ENCODE results near the gene A2ML1.
A peak's percentile ranks its signal among the peaks of the same experiment; 100 is the strongest.
"Not testable (repeated sequence)": the region's sequence is repeated elsewhere in the genome, so short reads cannot be mapped to it uniquely, and the experiment has no call there.

Gene A2ML1

DNA sequence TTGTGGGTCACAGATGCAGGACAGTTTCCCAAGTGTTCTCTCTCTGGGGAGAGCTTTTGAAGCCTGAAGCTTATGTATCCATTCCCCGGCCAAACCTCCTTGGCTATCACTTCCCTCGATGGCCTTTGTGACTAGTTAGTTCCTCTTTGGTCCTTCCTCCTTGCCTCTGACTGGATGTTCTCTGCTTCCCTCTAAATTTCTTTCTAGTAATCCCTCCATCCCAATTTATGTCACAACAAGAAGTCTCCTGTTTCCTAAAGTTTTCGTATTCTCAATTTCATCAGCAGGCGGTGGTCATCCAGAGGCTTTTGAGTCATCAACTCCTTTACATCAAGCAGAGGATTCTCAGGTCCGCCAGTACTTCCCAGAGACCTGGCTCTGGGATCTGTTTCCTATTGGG lies 27.5 kb downstream of the A2ML1 start:
- DNase-seq (ENCODE audit: low read depth in 1 of 2, low spot score in 1 of 2), result no peak

DNA sequence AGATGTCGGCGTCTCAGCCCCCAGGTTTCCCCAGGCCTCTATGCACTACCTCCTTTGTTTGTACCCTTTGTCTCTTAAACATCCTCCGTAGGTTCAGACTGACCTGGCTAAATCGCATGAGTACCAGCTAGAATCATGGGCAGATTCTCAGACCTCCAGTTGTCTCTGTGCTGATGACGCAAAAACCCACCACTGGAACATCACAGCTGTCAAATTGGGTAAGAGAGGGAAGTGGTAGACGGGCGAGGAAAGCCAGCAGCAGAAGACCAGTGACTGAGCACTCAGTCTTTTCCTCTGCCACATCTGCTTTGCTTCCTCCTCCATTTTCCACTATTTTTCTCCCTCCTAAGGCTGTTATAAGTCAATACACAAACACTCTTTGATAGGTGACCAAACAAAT lies 29.7 kb downstream of the A2ML1 start:
- DNase-seq (ENCODE audit: low read depth in 1 of 2, low spot score in 1 of 2), result no peak

DNA sequence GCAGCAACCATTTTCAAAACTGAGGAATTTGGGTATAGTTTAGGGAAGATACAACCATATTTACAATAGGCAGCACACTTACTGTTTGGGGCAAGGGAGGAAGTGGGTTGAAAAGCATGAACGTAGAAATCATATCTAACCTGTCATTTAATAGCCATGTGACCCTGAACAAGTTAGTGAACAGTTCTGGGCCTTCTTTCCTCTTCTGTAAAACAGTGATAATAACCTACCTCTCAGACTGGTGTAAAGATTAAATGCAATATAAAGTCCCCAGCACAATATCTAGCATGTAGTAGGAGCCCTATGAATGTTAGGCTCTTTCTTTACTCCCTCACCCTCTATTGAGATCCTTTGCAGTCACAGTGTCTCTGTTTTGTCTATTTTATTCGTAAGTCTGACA lies 33.5 kb downstream of the A2ML1 start:
- DNase-seq (ENCODE audit: low read depth in 1 of 2, low spot score in 1 of 2), result no peak

DNA sequence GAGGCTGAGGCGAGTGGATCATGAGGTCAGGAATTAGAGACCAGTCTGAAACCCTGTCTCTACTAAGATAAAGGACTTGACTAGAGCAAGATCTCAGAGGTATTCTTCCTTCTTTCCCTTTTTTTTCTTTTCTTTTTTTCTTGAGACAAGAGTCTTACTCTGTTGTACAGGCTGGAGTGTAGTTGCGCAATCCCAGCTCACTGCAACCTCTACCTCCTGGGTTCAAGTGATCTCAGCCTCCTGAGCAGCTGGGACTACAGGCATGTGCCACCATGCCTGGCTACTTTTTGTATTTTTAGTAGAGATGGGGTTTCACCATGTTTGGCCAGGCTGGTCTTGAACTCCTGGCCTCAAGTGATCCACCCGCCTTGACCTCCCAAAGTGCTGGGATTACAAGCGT lies 37.0 kb downstream of the A2ML1 start:
- not testable (repeated sequence) for DNase-seq (ENCODE audit: low read depth in 1 of 2, low spot score in 1 of 2)

DNA sequence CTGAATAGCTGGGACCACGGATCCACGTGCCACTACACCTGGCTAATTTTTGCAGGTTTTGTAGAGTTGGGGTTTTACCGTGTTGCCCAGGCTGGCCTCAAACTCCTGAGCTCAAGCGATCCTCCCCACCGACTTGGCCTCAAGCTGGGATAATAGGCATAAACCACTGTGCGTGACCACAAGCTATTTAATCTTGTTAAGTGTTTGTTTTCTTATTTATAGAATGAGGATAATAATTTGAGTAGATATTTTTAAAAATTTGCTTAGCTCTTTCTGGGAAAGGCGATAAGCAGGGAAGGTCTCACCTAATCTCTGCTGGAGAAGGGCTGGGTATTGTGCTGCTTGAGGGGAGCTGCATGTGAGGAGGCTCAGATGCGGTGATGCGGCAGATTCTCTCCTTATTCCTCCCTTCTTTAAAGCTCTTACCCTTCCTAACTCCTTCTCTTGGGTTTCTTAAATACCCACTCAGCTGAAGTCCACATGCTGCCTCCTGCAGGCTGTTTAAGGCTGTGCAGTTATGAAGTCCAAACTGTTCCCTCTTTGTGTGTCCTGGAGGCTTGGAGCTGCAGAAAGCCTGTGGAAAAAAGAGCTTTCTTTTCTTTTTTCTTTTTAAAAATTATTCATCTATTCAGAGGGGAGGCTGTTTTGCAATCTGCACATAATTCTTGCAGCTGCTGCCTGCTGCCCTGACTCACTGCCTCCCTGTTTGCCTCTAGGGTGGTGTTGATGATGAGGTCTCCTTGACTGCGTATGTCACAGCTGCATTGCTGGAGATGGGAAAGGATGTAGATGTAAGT lies 37.9 kb downstream of the A2ML1 start:
- no peak for DNase-seq (ENCODE audit: low read depth in 1 of 2, low spot score in 1 of 2)

DNA sequence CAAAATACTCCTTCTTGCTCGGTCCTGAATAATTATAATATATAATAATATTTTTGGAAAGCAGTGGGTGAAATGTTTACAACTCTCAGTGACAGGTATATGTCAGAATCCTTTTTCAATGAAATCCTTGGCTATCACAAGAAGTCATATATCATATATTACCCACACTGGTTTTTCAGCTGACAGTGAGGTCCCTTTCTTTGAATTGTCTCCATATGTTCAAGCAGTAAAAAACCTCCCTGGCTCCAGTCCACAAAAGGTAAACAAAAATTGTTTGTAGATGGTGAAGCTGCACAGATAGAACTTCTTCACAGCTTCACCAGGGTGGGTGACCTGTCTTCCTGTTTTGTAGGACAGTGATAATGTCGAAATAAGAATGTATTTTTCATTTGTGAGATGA lies 44.0 kb downstream of the A2ML1 start:
- no peak for DNase-seq (ENCODE audit: low read depth in 1 of 2, low spot score in 1 of 2)

DNA sequence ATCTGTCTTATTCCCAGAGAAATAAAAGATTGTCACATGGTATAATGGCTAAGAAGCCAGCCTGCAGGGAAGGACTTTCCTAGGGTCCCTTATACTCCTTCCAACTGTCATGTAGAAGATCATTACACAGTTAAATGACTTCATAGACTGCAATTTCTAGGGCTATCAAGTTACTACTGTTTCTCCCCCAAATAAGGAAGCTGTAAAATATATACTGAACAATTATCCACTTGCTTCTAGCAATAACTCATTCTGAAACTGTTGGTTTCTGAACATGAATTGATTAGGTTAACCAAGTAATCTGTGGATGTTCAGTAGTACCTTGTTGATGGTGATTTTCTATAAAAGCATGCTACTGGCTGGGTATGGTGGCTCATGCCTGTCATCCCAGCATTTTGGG lies 44.6 kb downstream of the A2ML1 start:
- DNase-seq (ENCODE audit: low read depth in 1 of 2, low spot score in 1 of 2), result no peak

DNA sequence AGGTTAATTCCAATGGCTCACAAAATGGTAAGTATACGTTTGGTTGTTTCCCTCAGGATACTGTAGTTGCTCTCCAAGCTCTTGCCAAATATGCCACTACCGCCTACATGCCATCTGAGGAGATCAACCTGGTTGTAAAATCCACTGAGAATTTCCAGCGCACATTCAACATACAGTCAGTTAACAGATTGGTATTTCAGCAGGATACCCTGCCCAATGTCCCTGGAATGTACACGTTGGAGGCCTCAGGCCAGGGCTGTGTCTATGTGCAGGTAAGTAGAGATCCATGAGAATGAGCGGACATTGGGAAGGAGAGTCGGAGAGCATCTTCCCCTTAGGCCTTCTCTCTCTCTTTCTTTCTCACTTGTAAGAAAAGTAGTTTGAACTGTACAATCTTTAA lies 45.4 kb downstream of the A2ML1 start:
- no peak for DNase-seq (ENCODE audit: low read depth in 1 of 2, low spot score in 1 of 2)

DNA sequence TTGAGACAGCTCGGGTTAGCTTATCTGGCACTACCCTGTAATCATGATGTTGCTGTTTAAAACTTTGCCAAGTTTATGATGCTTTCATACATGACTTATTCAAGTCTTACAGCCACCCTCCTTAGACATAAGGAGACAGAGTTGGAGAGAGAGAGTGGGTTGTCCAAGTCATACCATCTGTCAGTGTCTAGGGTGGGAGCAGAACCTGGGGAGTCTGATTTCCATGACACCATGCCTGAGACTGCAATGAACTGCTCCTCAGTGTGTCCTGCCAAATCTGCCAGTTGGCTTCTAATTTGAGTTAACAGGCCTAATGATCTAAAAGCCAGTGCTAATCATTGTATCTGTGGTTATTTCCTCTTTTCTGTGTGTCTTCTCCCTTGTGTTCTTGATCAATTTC lies 48.2 kb downstream of the A2ML1 start:
- DNase-seq (ENCODE audit: low read depth in 1 of 2, low spot score in 1 of 2), result no peak

DNA sequence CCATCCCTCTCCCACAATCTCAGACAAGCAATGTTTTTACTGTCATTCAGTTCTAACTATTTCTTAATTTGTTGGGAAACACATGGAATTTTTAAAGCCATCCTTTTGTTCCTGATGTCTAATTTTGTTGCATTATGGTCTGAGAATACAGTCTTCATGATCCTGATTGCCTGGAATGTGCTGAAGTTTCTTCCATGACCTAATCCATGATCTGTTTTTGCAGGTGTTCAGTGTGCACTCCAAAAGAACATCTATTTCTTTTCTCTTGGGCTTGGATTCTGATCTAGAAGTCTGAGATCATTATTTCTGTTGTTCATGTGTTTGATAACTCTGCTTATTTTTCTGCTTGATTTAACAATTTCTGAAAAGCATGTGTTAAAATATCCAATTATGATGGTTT lies 48.6 kb downstream of the A2ML1 start:
- no peak for DNase-seq (ENCODE audit: low read depth in 1 of 2, low spot score in 1 of 2)

DNA sequence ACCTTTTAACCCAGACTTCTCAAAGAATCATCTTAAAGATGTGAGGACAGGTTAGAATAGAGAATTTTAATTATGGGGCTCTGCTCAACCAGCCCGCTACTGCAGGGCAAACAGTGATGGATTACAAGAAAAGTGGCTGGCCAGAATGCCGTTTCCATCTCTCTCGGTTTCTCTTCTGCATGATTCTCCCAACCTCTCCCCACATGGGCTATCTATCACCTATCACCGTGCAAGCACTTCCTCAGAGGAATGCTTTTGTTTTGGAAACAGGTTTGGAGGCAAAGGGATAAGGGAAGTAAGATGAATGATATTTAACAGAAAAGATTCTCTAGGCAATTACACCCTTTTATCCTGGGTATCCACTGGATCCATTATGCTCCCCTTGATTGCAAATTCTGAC lies 54.5 kb downstream of the A2ML1 start:
- no peak for DNase-seq (ENCODE audit: low read depth in 1 of 2, low spot score in 1 of 2)

DNA sequence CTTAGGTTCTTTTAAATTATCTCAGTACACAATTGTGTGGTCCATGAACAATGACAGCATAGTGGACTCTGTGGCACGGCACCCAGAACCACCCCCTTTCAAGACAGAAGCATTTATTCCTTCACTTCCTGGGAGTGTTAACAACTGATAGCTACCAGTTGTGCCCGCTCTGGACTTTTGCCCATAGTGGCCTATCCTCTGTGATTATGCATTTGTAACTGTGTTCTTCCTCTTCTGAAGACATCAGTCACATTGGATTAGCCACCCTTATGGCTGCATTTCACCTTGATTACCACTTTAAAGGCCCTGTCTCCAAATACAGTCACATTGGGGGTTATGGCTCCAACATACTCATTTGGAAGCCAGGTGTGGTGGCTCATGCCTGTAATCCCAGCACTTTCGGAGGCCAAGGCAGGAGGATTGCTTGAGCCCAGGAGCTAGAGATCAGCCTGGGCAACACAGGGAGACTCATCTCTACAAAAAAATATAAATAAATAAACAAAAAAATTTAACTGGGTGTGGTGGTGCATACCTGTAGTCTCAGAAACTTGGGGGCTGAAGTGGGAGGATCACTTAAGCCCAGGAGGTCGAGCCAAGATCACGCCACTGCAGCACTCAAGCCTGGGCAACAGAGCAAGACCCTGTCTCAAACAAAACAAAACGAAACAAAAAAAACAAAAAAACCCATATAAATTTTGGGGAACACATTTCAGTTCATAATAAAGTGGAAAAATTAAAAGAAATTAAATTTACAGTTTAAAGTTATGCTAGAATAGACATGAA lies 64.3 kb downstream of the A2ML1 start:
- DNase-seq (ENCODE audit: low read depth in 1 of 2, low spot score in 1 of 2), result no peak

DNA sequence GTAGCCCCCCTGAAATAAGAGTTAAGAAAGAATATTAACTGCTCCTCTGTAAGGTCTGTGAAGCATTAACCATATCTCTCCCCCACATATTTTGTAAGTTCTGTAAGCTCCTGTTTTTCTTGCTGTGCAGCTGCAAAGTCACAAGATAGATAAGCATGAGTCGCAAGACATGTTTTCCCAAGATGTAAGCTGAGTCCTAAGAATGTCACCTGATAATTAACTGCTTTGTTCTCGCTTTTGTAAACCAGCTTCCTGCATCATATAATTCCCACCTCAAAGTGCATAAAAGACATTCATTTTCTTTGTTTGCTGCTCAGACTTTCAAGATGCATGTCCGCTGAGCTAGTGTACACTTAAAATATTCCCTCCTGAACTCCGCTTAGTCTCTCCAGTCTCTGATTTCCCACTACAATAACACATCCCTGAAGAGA lies 64.9 kb downstream of the A2ML1 start:
- no peak for DNase-seq (ENCODE audit: low read depth in 1 of 2, low spot score in 1 of 2)

DNA sequence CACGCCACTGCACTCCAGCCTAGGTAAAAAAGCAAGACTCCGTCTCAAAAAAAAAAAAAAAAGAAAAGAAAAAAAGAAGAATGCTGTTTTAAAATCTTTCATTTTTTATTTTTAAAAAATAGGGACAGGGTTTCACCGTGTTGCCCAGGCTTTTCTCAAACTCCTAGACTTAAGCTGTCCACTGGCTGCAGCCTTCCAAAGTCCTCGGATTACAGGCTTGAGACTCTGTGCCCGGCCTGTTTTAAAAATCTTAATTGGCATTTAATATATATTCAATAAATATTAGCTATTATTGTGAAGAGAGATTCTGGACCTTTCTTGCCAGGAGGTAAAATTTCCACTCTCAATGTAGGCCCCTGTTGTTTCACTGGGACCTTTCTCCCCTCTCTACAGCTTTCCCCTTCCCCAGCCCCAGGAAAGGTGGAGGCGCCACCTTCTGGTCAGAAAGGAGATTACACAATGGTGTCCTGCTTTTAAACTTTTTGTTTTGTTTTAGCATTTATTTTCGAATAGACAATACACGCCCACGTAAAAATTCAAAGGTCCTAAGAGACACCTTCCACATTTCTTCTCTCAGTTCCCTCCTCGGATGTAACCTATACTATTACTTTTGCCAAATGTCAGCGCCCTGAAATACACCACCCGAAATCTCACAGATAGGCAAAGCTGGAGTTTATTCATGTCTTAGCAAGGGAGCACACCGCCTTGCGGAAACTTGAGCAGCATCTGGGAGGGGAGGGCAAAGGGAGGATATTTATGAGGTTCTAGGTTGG lies 68.1 kb downstream of the A2ML1 start:
- peak; percentile 18 to 41 for DNase-seq (ENCODE audit: low read depth in 1 of 2, low spot score in 1 of 2)

DNA sequence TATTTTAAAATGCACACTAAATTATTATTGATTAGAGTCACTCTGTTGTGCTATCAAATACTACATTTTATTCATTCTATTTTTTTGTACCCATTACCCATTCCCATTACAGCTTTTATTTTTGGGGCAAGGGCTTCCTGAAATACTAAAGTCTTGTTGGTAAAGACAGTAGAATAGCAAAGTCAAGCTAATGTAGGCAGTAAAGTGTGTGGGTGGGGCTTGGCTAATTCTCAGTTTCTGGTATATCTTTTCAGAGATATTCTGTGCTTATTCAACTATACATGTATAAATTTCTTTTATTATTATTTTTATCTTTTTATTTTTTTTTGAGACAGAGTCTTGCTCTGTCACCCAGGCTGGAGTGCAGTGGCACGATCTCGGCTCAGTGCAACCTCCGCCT lies 69.6 kb downstream of the A2ML1 start:
- no peak for DNase-seq (ENCODE audit: low read depth in 1 of 2, low spot score in 1 of 2)

DNA sequence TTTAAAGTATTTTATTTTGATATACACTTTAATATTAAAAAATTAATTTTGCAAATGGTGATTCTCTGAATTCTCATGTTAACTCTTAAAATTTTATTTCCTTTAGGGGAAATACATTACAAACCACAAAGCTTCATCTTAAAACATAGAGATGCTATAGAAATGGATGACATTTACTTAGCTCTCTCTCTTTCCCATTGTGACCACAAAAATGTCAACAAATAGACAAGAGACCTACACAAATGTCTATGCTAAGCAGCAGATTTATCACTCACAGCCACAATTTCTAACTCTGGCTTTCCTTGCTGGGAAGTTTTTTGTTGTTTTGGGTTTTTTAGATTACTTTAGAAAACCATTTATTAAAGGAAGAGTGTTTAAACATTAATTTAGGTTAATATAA lies 72.0 kb downstream of the A2ML1 start:
- DNase-seq (ENCODE audit: low read depth in 1 of 2, low spot score in 1 of 2), result no peak

DNA sequence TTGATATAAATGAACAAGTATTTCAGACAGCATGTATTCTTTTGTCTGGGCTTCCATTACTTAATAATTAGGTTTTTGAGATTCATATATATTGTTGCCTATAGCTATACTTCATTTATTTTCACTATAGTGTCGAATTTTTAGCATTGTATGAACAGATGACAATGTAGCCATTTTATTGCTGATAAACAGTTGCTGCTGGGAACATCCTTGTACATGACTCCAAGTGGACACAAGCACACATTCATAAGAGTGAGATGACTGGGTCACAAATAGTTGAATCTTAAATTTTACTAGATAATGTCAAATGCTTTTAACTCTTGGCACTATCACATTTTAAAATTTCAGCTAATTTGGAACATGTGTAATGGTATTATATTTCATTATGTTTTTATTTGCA lies 72.6 kb downstream of the A2ML1 start:
- no peak for DNase-seq (ENCODE audit: low read depth in 1 of 2, low spot score in 1 of 2)

DNA sequence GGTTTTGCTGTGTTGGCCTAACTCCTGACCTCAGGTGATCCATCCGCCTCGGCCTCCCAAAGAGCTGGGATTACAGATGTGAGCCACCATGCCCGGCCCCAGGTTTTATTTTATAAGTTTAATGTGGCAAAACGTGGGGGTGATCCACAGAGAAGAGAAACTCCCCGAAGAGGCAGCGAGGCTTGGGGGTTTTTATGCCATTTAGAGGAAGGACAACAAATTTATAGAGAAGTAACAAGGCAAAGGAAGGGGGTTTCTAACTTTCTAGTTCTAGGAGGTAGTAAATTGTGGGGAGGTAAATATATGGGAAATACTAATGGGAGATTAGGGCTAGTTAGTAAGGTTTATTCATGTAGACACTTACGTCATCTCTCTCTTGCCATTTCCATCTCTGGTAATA lies 74.7 kb downstream of the A2ML1 start:
- no peak for DNase-seq (ENCODE audit: low read depth in 1 of 2, low spot score in 1 of 2)

DNA sequence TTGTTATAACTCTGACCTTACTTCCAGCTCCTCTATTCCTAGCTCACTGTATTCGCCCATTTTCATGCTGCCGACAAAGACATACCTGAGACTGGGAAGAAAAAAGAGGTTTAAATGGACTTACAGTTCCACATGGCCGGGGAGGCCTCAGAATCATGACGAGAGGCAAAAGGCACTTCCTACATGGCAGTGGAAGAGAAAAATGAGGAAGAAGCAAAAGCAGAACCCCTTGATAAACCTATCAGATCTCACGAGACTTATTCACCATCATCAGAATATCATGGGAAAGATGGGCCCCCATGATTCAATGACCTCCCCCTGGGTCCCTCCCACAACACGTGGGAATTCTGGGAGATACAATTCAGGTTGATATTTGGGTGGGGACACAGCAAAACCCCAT lies 77.4 kb downstream of the A2ML1 start:
- no peak for DNase-seq (ENCODE audit: low read depth in 1 of 2, low spot score in 1 of 2)

DNA sequence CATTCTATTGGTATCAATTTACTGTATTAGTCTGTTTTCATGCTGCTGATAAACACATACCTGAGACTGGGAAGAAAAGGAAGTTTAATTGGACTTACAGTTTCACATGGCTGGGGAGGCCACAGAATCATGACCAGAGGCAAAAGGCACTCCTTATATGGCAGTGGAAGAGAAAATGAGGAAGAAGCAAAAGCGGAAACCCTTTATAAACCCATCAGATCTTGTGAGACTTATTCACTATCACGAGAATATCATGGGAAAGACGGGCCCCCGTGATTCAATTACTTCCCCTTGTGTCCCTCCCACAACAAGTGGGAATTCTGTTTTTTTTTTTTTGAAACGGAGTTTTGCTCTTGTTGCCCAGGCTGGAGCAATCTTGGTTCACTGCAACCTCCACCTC lies 80.3 kb downstream of the A2ML1 start:
- not testable (repeated sequence) for DNase-seq (ENCODE audit: low read depth in 1 of 2, low spot score in 1 of 2)

DNA sequence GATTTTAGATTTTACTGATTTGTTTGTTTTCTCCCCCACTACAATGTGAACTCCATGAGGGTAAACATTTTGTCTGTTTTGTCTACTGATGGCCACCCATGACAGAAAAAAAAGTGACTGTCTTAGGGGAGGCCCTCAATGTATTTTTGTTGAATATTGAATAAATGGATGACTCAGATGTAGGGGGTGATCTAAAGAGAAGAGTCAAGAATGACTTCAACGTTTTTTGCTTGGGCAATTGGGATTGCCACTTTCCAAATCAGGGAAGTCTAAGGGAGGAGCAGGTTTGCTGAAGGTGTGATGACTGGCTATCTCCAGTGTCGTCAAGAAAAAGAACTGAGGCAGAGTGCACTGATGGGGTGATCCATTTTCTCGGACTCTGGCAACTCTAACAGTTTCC lies 81.2 kb downstream of the A2ML1 start:
- no peak for DNase-seq (ENCODE audit: low read depth in 1 of 2, low spot score in 1 of 2)

DNA sequence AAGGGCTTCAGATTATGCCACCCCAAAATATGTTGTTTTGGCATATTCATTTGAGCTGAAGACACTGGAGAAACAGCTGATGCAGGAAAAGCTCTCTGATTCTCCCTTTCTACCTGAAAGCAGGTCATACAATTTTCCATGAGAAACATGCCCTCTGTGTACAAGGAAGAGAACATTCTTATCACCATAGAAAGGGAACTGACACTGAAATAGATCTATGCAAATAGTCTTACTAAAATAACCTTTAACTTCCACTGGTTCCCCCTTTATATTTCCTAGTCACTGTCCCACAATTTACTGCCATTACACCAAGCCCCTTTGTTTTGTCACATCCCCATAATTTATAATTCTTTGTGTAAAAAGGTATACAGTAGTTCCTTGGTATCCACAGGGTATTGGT lies 82.2 kb downstream of the A2ML1 start:
- DNase-seq (ENCODE audit: low read depth in 1 of 2, low spot score in 1 of 2), result no peak

All from activated T-helper 1 cell treated with anti-CD3 and anti-CD28 coated beads, Interleukin-2, amount 50 U/mL, for 16 hours (primary cell).